ENCODE measurements around the gene LRRC57.
"Not testable (repeated sequence)": the region's sequence is repeated elsewhere in the genome, so short reads cannot be mapped to it uniquely, and the experiment has no call there.

LRRC57 gene

GRCh38 chr15:42548249-42549031 lies at the start of gene LRRC57, which contains the start of gene HAUS2:
LRRC57 (minus strand) TSS chr15:42548793; CDS start chr15:42548434, 359 bp downstream.
HAUS2 (plus strand) TSS chr15:42548838; CDS start chr15:42548873, 35 bp downstream.
- peak; percentile 81 for DNase-seq (ENCODE audit: low spot score)

DNA sequence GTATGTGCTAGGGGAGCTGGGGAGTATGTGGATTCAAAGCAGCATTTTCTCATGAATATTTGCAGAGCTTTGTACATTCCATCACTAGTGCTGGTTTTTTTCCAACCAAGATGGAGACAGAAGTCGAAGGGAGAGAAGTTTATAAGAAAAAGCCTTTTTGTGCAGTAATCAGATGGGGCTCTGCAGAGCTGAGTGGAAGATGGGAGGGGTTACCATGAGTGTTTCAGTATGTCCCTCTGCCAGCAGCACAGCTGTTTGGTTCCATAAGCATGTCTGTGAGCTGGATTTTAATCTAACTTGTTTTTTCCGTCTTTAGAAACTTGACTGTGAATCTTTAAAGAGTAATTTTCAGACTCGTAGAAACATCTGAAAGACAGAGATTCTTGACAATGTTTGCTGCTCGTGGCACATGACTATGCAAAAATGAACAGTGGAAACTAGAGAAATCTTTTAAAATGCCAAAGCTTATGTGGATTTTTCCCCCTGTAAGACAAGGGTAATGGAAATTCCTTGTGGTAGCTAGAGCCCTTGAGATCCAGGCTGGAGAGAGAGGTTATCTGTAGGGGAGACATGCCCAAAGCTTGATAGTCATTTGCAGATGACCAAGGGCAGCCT lies 47.1 kb upstream of the LRRC57 start:
- DNase-seq (ENCODE audit: low spot score) = no peak

- DNase-seq (ENCODE audit: low spot score) = no peak
Measured at GRCh38 chr15:42594095-42594494, 45.5 kb upstream of the LRRC57 start.

GRCh38 chr15:42593143-42593542 lies 44.5 kb upstream of the LRRC57 start:
- no peak for DNase-seq (ENCODE audit: low spot score)

DNA sequence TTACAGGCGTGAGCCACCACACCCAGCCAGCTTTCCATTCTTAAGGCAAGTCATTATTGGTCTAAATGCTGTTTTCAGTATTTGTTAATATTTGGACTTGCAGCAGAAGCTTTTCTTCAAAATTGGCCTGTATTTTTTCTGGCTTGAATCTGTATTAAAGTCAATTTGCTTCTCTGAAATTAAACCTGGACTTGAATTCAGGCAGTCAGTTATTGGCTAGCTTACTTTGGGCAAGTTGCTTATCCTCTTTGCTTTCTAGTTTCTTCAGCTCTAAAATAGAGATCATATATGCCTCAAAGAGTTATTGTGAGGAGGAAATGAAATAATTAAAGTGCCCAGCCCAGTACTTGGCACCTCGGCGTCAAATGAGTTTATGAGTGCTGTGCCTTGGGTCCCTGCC lies 44.1 kb upstream of the LRRC57 start:
- DNase-seq (ENCODE audit: low spot score) = no peak

DNA sequence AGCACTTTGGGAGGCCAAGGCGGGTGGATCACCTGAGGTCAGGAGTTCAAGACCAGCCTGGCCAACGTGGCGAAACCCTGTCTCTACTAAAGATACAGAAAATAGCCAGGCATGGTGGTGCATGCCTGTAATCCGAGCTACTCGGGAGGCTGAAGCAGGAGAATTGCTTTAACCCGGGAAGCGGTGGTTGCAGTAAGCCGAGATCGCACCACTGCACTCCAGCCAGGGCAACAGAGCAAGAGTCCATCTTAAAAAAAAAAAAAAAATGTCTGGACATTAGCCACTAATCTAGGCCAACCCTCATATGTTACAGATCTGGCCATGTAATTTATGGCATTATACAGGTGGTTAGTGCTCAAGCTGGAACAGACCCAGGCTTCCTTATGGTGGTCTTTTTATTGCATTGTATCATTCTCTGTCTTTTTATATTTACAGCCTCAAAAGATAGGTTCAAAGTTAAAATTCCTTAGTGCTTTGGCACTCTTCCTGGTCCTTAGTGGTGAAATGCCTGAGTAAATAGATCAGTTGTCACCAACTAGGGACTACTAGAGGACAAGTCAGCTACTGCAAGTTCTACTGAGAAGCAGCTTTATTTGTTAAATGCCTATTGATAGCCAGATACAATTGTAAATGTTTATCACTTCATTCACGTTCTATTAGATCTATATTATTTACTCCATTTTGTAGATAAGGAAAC lies 42.8 kb upstream of the LRRC57 start:
- DNase-seq (ENCODE audit: low spot score) = peak; percentile 20

GRCh38 chr15:42590619-42591237 lies 42.1 kb upstream of the LRRC57 start:
- DNase-seq (ENCODE audit: low spot score) = no peak

DNA sequence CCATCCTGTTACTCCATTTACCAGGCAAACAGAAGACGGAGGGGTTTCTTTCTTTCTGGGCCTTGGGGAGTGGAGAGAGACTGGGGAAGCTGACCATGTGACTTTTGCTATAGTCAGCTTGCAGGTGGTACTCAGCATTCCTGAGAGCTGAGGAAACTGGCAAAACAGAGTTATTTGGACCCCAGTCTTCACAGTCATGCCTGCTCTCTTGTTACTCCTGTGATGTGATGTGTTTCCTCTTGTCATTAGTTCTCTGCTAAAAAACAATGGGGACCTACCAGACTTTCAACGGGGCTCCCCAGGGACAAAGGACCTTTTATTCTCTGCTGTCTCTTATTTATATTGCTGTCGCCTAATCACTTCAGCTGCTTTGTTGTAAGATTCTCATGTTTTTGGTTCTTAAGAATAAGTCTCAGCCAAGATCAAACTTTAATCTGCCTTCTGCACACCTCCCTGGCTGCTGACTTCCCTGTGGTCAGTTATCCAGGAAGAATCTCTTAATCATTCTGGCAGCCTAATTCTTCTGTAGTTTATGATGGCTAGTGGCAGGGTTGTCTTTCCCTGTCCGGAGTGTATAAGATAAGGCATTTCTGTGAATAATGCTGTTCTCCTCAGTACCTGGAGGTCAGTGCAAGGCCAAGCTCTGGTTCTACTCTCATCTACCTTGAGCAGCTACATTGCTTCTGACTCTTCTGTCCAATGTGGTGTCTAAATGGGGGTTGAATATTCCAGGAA lies 35.6 kb upstream of the LRRC57 start:
- no peak for DNase-seq (ENCODE audit: low spot score)

DNA sequence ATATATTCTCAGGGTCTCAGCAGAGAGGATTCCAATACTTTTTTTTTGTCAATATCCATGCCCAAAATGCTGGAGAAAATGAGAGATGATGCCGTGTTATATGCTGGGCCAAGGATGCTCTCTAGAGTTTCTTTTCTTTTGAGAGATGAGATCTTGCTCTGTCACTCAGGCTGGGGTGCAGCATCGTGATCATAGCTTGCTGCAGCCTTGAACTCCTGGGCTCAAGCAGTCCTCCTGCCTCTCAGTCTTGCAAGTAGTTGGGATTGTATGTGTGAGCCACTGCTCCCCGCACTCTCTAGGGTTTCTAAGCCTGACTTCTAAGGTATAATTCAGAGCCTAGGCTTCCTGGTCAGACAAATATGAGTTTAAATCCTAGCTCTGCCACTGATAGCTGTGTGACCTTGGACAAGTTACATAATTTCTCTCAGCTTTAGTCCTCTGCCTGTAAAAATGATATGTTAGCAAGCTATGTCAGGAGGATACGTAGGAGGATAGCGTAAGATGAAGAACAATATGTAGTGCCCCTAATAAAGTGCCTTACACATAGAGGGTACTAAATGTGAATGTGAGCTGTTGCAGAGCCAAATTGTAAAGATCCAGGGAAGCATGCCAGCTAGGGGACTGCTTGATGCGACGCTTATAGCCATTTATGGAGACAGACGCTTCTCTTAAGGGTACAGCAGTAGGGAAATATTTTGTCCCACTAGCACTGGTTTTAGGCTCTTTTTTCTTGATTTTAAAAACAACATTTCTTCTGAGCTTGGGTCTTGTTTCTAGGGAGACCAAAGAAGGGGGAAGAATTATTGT lies 34.2 kb upstream of the LRRC57 start:
- DNase-seq (ENCODE audit: low spot score) = peak; percentile 56

DNA sequence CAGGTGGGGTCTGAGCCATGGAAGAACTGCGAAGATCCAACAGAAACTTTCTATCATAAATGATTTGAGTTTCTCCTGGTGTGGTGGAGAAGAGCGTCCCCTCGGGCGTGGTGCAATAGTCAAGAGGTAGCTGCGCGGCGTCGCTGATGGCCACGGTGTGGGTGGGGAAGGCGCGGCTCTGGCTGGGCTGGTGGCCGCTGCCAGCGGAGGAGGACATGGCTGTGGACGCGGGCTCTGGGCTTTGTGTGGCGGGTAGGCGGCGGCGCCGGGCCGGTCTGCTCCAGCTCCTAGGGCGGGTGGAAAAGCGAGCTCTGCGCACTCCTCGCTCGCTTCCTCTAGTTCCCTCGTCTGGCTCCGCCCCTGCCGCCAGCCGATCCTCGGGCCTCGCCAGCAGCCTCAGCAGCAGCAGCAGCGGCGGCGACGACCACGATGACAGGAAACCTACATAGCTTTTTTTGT lies 32.7 kb upstream of the LRRC57 start:
- peak; percentile 86 for DNase-seq (ENCODE audit: low spot score)

DNA sequence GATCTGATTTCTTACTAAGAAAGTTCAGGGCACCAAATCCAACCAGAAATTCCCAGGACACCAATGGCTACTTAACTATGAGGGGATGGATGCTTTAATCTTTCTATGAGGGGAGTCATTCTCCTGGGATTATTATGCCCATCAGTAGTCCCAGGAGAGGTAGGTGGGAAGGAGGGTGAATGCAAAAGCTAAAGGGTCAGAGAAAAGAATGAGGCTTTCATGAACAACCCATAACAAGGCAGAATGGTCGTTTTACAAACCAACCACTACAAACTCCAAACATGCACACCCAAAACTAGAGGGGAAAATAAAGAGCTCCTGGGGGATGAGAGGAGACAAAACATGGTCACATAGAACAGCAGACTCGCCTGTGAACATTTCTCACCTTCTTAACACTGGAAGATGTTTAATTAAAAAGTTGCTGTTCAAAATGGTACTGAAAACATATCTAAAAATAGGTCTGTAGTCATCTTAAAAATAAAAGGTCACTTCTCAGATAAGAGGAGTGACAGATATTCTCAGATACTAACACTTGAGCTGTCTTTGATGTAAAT lies 30.5 kb upstream of the LRRC57 start:
- no peak for DNase-seq (ENCODE audit: low spot score)

DNA sequence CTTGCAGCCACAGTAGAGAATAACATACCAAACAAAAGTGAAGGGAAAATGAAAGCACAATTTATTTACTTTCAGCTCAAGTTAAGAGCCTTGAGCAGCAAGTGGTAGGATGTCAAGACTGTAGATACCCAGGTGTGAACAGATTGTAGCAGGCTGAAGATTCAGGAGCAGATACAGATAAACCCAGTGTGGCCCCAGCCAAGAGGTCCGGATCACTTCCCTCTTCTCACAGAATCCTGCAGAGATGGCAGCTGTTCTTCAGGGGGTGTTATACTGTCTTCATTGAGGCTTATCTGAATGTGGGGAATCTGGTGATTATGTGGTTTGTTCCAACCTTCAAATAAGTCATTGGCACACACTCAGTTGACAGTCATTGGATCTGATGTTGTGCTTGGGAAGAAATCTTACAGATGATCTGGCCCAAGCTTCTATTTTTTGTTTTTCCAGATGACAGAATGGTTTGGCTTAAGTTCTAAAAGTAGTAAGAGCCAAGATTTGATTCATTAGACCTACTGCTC lies 29.0 kb upstream of the LRRC57 start:
- DNase-seq (ENCODE audit: low spot score) = peak; percentile 33

GRCh38 chr15:42576776-42577175 lies 28.2 kb upstream of the LRRC57 start:
- no peak for DNase-seq (ENCODE audit: low spot score)

DNA sequence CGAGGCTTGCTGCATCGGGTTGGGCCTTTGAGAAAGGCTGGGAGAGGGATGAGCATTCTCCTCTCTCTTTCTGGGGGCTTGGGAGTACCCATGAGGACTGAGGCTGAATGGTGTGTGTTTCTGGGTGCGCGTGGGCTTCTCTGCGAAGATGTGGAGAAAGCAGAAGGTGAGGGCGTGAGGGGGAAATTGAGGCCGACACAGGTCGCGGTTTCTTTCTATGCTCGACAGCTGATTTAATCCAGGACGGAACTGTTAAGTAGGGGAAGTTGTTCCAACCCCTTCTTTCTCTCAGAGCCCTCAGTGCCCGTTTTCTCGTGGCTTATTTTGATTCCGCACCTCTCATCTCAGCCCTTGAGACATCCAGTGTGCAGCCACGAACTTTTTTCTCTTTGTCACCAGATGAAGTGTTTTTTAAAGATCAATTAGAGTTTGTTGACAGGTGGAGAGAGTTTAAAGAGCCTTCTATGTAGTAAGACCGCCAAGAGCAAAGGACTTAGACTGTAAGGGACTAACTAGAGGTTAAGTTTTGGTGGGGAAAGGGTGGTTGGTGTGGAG lies 27.5 kb upstream of the LRRC57 start:
- DNase-seq (ENCODE audit: low spot score) = peak; percentile 11

GRCh38 chr15:42575188-42576039 lies 26.8 kb upstream of the LRRC57 start, which contains the start of gene STARD9:
STARD9 (plus strand) TSS chr15:42575606; CDS start chr15:42575716, 110 bp downstream.
- DNase-seq (ENCODE audit: low spot score) = peak; percentile 98

- DNase-seq (ENCODE audit: low spot score) = no peak
Measured at GRCh38 chr15:42558739-42559138, 10.1 kb upstream of the LRRC57 start.

- not testable (repeated sequence) for DNase-seq (ENCODE audit: low spot score)
Measured at GRCh38 chr15:42556550-42557207, 8.1 kb upstream of the LRRC57 start.

DNA sequence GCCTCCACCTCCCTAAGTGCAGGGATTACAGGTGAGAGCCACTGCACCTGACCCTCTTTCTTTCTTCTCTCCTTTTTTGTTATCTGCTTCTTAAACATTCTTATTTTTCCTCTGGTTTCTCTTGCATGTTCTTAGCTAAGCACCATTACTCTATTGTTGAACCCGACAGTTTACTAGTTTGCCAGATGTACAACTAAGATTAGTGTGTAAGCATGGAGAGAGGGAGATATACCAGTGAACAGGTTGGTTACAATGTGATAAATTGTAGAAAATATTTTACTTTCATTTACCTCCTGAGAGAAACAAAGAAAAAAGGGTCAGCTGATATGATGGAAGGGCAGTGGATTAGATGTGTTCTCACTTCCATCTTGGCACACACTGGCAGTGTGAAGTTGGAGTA lies 5.0 kb upstream of the LRRC57 start:
- DNase-seq (ENCODE audit: low spot score) = no peak
